ENCODE results near the gene GLYAT.

GLYAT gene

GRCh38 chr11:58674609-58675008 lies 57.1 kb downstream of the GLYAT start:
- Histone ChIP-seq H3K4me1 (ENCODE audit: insufficient read depth, poor library complexity, severe bottlenecking) (no peaks in the 10 kb centered on the region), H3K36me3 (ENCODE audit: low read depth) (no peaks in the 10 kb centered on the region), H3K4me3 (ENCODE audit: severe bottlenecking) (no peak overlapping the region), H3K27me3 (ENCODE audit: insufficient read depth, poor library complexity, severe bottlenecking) (no peaks in the 10 kb centered on the region), H3K27ac (ENCODE audit: poor library complexity, severe bottlenecking) (no peak overlapping the region), H3K9me3 (ENCODE audit: severe bottlenecking) (no peaks in the 10 kb centered on the region)
- no peak for ATAC-seq (ENCODE audit: low read depth)
- DNase-seq (ENCODE audit: low spot score) = no peak
- no peak for TF ChIP-seq CTCF (IDR thresholded peaks at IDR 0.05; ENCODE audit: poor library complexity, severe bottlenecking)

GRCh38 chr11:58671983-58672633 lies 59.6 kb downstream of the GLYAT start:
- no peaks in the 10 kb centered on the region for H3K27me3 ChIP-seq (ENCODE audit: insufficient read depth, poor library complexity, severe bottlenecking)
- H3K36me3 ChIP-seq (ENCODE audit: low read depth) = no peaks in the 10 kb centered on the region
- no peak overlapping the region for H3K27ac ChIP-seq (ENCODE audit: poor library complexity, severe bottlenecking)
- H3K4me1 ChIP-seq (ENCODE audit: insufficient read depth, poor library complexity, severe bottlenecking) = no peaks in the 10 kb centered on the region
- no peak for DNase-seq (ENCODE audit: low spot score)
- no peak for TF ChIP-seq CTCF (IDR thresholded peaks at IDR 0.05; ENCODE audit: poor library complexity, severe bottlenecking)
- ATAC-seq (ENCODE audit: low read depth) = no peak
- no peak overlapping the region for H3K4me3 ChIP-seq (ENCODE audit: severe bottlenecking)
- no peaks in the 10 kb centered on the region for H3K9me3 ChIP-seq (ENCODE audit: severe bottlenecking)

- no peak for TF ChIP-seq CTCF (IDR thresholded peaks at IDR 0.05; ENCODE audit: poor library complexity, severe bottlenecking)
- peak; percentile 12; the same call in 1 of the 3 replicates for ATAC-seq (ENCODE audit: low read depth)
- H3K27me3 ChIP-seq (ENCODE audit: insufficient read depth, poor library complexity, severe bottlenecking) = no peaks in the 10 kb centered on the region
- H3K4me3 ChIP-seq (ENCODE audit: severe bottlenecking) = no peak overlapping the region
- H3K4me1 ChIP-seq (ENCODE audit: insufficient read depth, poor library complexity, severe bottlenecking) = peaks cover 22% of the 10 kb centered on the region
- H3K9me3 ChIP-seq (ENCODE audit: severe bottlenecking) = no peaks in the 10 kb centered on the region
- H3K27ac ChIP-seq (ENCODE audit: poor library complexity, severe bottlenecking) = no peak overlapping the region
- DNase-seq (ENCODE audit: low spot score) = no peak
- H3K36me3 ChIP-seq (ENCODE audit: low read depth) = no peaks in the 10 kb centered on the region
Observed at GRCh38 chr11:58659910-58660570, 71.7 kb downstream of the GLYAT start.

- DNase-seq (ENCODE audit: low spot score) (no peak), ATAC-seq (ENCODE audit: low read depth) (peak; percentile 94)
- Histone ChIP-seq H3K4me3 (ENCODE audit: severe bottlenecking) (no peak overlapping the region), H3K27ac (ENCODE audit: poor library complexity, severe bottlenecking) (peak overlapping the region; percentile 11), H3K27me3 (ENCODE audit: insufficient read depth, poor library complexity, severe bottlenecking) (no peaks in the 10 kb centered on the region), H3K9me3 (ENCODE audit: severe bottlenecking) (no peaks in the 10 kb centered on the region), H3K36me3 (ENCODE audit: low read depth) (no peaks in the 10 kb centered on the region), H3K4me1 (ENCODE audit: insufficient read depth, poor library complexity, severe bottlenecking) (peaks cover 22% of the 10 kb centered on the region)
- TF ChIP-seq CTCF (IDR thresholded peaks at IDR 0.05; ENCODE audit: poor library complexity, severe bottlenecking) = no peak
Observed at GRCh38 chr11:58659404-58659803, 72.3 kb downstream of the GLYAT start.

Data from RWPE2 (cell line).